Measurements from ENCODE around the gene FICD. TPM values are rescaled to one million over a fixed set of nuclear protein-coding genes. Genes with fewer than 3 reads are reported as not detected.

Gene FICD
- total RNA-seq, 4 donors from 2014 or later = 2.3 to 5.7 (median 3.9) TPM

DNA sequence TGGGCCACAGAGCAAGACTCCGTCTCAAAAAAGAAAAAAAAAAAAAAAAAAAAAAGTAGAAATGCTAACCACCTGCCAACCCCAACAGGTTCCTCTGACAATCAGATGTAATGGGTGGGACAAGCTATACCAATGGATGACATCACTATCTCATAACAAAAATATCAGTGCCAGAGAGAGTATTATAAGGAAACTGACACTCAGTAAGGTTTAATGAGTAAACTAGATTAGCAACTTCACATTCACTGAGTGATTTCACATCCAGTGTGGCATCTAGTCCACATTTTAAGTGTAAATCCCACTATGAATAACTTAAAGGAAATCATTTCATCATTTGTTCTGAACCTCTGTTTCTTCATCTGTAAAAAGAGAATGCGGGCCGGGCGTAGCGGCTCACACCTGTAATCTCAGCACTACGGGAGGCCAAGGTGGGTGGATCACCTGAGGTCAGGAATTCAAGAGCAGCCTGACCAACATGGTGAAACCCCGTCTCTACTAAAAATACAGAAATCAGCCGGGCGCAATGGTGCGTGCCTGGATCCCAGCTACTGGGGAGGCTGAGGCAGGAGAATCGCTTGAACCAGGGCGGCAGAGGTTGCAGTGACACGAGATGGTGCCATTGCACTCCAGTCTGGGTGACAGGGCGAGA, 44.1 kb downstream of the FICD start:
- no peak for TF ChIP-seq POLR2A (IDR thresholded peaks at IDR 0.05)
- TF ChIP-seq POLR2AphosphoS5 (IDR thresholded peaks at IDR 0.05) = no peak
- no peak for TF ChIP-seq CTCF (IDR thresholded peaks at IDR 0.05)
- no peak for TF ChIP-seq EP300 (IDR thresholded peaks at IDR 0.05)
- no peaks in the 10 kb centered on the region for H3K9me3 ChIP-seq
- peak overlapping the region; percentile 72 for H3K4me3 ChIP-seq
- H3K4me1 ChIP-seq = peaks cover 67% of the 10 kb centered on the region
- no peaks in the 10 kb centered on the region for H3K27me3 ChIP-seq
- DNase-seq (ENCODE audit: low spot score in 2 of 2) = no peak
- H3K36me3 ChIP-seq = peaks cover under 1% of the 10 kb centered on the region
- 83% methylated on average over 14 of the region's 14 CpGs for WGBS
- H3K27ac ChIP-seq = no peak overlapping the region

DNA sequence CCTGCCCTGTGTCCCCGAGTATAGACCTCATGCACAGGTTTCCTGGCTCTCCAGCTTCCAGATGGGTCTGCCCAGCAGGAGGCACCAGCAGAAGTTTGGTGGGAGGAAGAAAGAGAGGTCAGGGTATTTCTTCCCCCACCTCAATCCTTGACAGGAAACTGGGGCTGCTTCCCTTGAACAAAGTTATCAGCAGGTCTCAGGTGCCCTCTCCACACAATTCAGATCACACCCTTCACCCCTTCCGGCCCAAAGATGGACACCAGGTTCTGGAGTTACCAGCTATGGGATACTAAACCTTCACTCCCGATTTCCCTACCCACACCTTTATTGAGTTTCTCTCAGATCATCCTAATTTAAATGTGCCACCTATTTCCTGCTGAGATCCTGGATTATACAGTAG, 44.7 kb downstream of the FICD start:
- peak overlapping the region; percentile 72 for H3K4me3 ChIP-seq
- H3K9me3 ChIP-seq = no peaks in the 10 kb centered on the region
- H3K36me3 ChIP-seq = peaks cover 4% of the 10 kb centered on the region
- no peaks in the 10 kb centered on the region for H3K27me3 ChIP-seq
- no peak overlapping the region for H3K27ac ChIP-seq
- H3K4me1 ChIP-seq = peaks cover 68% of the 10 kb centered on the region
- no peak for DNase-seq (ENCODE audit: low spot score in 2 of 2)
- TF ChIP-seq POLR2A (IDR thresholded peaks at IDR 0.05) (no peak), EP300 (IDR thresholded peaks at IDR 0.05) (no peak), CTCF (IDR thresholded peaks at IDR 0.05) (no peak), POLR2AphosphoS5 (IDR thresholded peaks at IDR 0.05) (no peak)
- WGBS = 58% methylated on average over 3 of the region's 3 CpGs

DNA sequence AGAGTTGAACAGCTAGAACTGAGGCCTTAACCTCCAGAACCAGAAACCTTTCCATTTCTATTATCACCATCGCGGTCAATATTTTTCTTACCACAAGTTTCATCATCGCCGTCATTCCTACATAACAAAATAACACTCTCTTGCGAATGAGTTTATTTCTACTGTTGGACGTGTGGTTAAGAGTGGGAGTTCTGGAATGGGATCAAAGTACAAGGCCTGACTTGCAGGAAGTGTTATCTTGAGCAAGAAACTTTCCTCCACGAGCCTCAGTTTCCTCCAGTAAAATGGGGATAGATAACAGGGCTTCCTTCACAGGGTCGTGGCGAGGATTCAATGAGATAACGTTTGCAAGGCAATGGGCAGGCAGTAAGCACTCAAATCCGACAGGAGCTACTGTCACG, 45.2 kb downstream of the FICD start:
- Histone ChIP-seq H3K4me3 (peak overlapping the region; percentile 72), H3K36me3 (peaks cover 4% of the 10 kb centered on the region), H3K27me3 (no peaks in the 10 kb centered on the region), H3K9me3 (no peaks in the 10 kb centered on the region), H3K27ac (peak overlapping the region; percentile 93), H3K4me1 (peaks cover 65% of the 10 kb centered on the region)
- TF ChIP-seq EP300 (IDR thresholded peaks at IDR 0.05) (no peak), POLR2AphosphoS5 (IDR thresholded peaks at IDR 0.05) (no peak), CTCF (IDR thresholded peaks at IDR 0.05) (no peak), POLR2A (IDR thresholded peaks at IDR 0.05) (no peak)
- no peak for DNase-seq (ENCODE audit: low spot score in 2 of 2)
- 2% methylated on average over 12 of the region's 12 CpGs for WGBS

DNA sequence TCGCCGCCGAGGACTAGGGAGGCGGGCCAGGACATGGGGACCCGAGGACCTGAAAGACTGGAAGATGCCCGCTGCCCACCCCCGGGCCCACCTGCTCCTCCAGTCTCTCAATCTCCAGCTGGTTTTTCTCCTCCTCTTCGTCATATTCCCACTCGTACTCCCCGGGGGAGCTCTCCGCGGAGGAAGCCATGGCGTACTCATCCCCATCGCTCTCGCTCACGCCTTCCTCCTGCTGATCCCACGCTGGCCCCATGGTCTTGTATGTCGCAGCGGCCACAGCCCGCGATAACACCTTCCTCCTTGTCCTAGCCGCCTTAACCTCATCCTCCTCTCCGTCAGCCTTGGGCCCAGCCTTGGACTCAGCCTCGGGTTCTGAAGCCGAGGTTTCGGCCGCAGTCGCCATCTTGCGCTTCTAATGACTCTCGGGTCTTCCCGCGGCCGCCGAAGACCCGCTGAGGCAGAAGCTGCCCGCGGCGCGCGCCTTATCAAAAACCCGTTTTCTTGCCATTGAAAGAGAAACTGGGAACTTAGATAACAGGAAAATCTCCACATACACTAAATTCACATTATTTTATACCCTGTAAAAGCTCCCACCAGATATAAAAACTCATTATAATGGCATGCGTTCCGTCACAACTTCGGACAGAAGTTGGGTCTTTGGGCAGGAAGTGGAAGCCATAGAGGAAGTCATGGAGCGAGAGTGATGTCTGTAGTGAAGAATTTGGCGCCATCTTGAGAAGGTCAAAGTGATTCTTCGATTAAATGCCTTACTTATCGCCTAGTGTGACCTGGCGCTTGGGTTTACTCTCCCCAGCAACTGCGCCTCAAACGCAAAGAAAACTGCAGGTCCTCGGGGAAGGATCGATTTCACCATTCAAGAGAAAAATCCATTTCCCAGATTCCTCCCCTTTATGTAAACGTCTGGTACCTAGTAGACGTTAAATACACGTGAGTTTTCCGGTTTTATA, 46.0 kb downstream of the FICD start, which contains the start of gene SART3:
SART3 (minus strand) TSS at position 422 of the 968 bp plus-strand sequence; CDS start at position 403, 19 bp downstream.
- Histone ChIP-seq H3K9me3 (no peaks in the 10 kb centered on the region), H3K4me3 (peak within 1 kb of the TSS; percentile 72), H3K36me3 (peaks cover 9% of the 10 kb centered on the region), H3K4me1 (peaks cover 63% of the 10 kb centered on the region), H3K27me3 (no peaks in the 10 kb centered on the region), H3K27ac (peak within 1 kb of the TSS; percentile 93)
- DNase-seq (ENCODE audit: low spot score in 2 of 2) = peak; percentile 88 to 89
- TF ChIP-seq POLR2A (IDR thresholded peaks at IDR 0.05) = peak in 1 of 2 donors; percentile 61
- no peak for TF ChIP-seq CTCF (IDR thresholded peaks at IDR 0.05)
- TF ChIP-seq POLR2AphosphoS5 (IDR thresholded peaks at IDR 0.05) = peak; percentile 26 to 63 (median 39)
- WGBS = under 1% methylated on average over 57 of the region's 57 CpGs

DNA sequence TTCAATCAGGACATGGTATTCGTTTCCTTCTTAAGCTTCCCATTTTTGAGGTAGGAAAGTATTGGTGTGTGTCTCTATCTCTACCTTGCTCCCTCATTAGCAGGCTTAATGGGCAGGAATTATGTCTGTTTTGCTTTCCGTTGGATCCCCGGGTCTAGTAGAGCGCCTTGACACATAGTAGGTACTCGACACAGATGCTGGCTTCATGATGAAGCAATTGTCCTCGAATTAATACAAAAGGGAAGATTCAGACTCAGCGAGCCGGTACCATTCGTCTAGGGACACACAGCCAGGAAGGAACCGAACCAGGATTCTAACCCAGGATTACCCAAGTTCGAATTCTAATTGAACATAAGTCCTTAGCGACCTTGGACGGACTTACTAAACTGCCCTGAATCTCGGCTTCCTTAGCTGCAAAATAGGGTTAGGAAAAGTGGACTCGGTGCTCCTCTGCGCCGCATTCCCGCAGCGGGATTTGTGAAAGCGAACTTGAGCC, 46.8 kb downstream of the FICD start:
- Histone ChIP-seq H3K4me1 (peaks cover 58% of the 10 kb centered on the region), H3K4me3 (peak overlapping the region; percentile 72), H3K9me3 (no peaks in the 10 kb centered on the region), H3K27ac (peak overlapping the region; percentile 93), H3K36me3 (peaks cover 18% of the 10 kb centered on the region), H3K27me3 (no peaks in the 10 kb centered on the region)
- no peak for TF ChIP-seq POLR2A (IDR thresholded peaks at IDR 0.05)
- TF ChIP-seq CTCF (IDR thresholded peaks at IDR 0.05) = no peak
- no peak for TF ChIP-seq EP300 (IDR thresholded peaks at IDR 0.05)
- no peak for TF ChIP-seq POLR2AphosphoS5 (IDR thresholded peaks at IDR 0.05)
- WGBS = 1% methylated on average over 15 of the region's 20 CpGs
- no peak for DNase-seq (ENCODE audit: low spot score in 2 of 2)
